H1 (cell line): Measurements from ENCODE around the gene SPDYC. TPM values are rescaled to one million over a fixed set of nuclear protein-coding genes. Genes with fewer than 3 reads are reported as not detected.

Source experiments
- CTCF ChIA-PET: fragments of 300-600 bp; sonication (Branson Sonifier 250); formaldehyde crosslinking; loops from one replicate; lab custom pipeline; 2021; ENCODE audit not compliant: partially characterized antibody; lab: Charles Lee
- POLR2A ChIA-PET: fragments of 300-600 bp; sonication (Branson Sonifier 250); formaldehyde crosslinking; loops from one replicate; lab custom pipeline; 2021; ENCODE audit warnings: inconsistent platforms; ENCODE audit not compliant: partially characterized antibody; lab: Charles Lee
- DNase-seq, 2 experiments: peaks; one replicate each; pipeline versions ENCODE4 v3.0.0 to v3.0.0-alpha.2; 2010 to 2022; ENCODE audit warnings: low spot score in 2 of 2, low read depth in 1 of 2, mixed read lengths in 1 of 2
- FAIRE-seq: peaks from 2 replicates; lab custom pipeline; 2011; peaks lifted over from hg19 to GRCh38; lab: Jason Lieb, UNC
- H2AFZ ChIP-seq: 2 replicates; pipeline ENCODE4 v1.8.1; 2012; ENCODE audit warnings: low read length, inconsistent platforms
- H2AK5ac ChIP-seq: 2 replicates; pipeline ENCODE4 v1.6.1; 2013; ENCODE audit warnings: low read depth, low read length
- H2BK120ac ChIP-seq: replicated peaks from 2 replicates; pipeline ENCODE3; 2013; ENCODE audit warnings: low read depth, low read length, inconsistent platforms
- H2BK12ac ChIP-seq: 2 replicates; pipeline ENCODE4 v1.6.1; 2013; ENCODE audit warnings: low read depth, low read length
- H2BK15ac ChIP-seq: 2 replicates; pipeline ENCODE4 v1.6.1; 2013; ENCODE audit warnings: low read length
- H2BK20ac ChIP-seq: 2 replicates; pipeline ENCODE4 v1.6.1; 2013; ENCODE audit warnings: low read length
- H2BK5ac ChIP-seq: 2 replicates; pipeline ENCODE4 v1.6.1; 2013; ENCODE audit warnings: low read depth, low read length
- H3K14ac ChIP-seq: 2 replicates; pipeline ENCODE4 v1.6.1; 2013; ENCODE audit warnings: inconsistent platforms; ENCODE audit not compliant: insufficient read length
- H3K18ac ChIP-seq: 2 replicates; pipeline ENCODE4 v1.6.1; 2013; ENCODE audit warnings: low read length; ENCODE audit errors: extremely low read depth
- H3K23ac ChIP-seq: 2 replicates; pipeline ENCODE4 v1.6.1; 2013; ENCODE audit warnings: inconsistent platforms; ENCODE audit not compliant: insufficient read length
- H3K23me2 ChIP-seq: 2 replicates; pipeline ENCODE4 v1.6.1; 2013; ENCODE audit warnings: low read depth, low read length
- H3K27ac ChIP-seq: 2 replicates; pipeline ENCODE4 v1.6.1; 2011; ENCODE audit warnings: low read depth, low read length, inconsistent platforms
- H3K27me3 ChIP-seq, 4 experiments: replicated peaks in 1 of 4; 1 replicate in 1 of 4; 2 replicates in 3 of 4; pipeline versions ENCODE4 v1.6.1 to v1.8.1; 2011 to 2013; ENCODE audit warnings: low read length in 3 of 4, mild to moderate bottlenecking in 3 of 4, inconsistent platforms in 2 of 4, mixed read lengths in 2 of 4, moderate library complexity in 1 of 4; ENCODE audit not compliant: control insufficient read depth in 3 of 4, insufficient read depth in 3 of 4; ENCODE audit errors: extremely low read depth in 1 of 4
- H3K36me3 ChIP-seq, 4 experiments: 2 replicates each; pipeline versions ENCODE4 v1.6.1 to v1.8.1; 2011 to 2013; ENCODE audit warnings: mild to moderate bottlenecking in 4 of 4, low read length in 3 of 4, moderate library complexity in 2 of 4, control low read depth in 1 of 4, inconsistent platforms in 1 of 4; ENCODE audit not compliant: insufficient read depth in 4 of 4, control insufficient read depth in 2 of 4
- H3K4ac ChIP-seq: replicated peaks from 2 replicates; pipeline ENCODE3; 2013; ENCODE audit warnings: low read length, low read depth, mixed read lengths, inconsistent platforms; ENCODE audit not compliant: insufficient read length
- H3K4me1 ChIP-seq, 4 experiments: replicated peaks in 1 of 4; 1 replicate in 1 of 4; 2 replicates in 3 of 4; pipeline versions ENCODE4 v1.6.1 to v1.8.1; 2011 to 2013; ENCODE audit warnings: low read length in 3 of 4, inconsistent platforms in 2 of 4, mixed read lengths in 1 of 4; ENCODE audit not compliant: insufficient read depth in 4 of 4, control insufficient read depth in 3 of 4
- H3K4me2 ChIP-seq, 2 experiments: 2 replicates each; pipeline versions ENCODE4 v1.6.1 to v1.8.1; 2011 to 2013; ENCODE audit warnings: low read depth in 2 of 2, low read length in 2 of 2, control low read depth in 1 of 2, inconsistent platforms in 1 of 2, mild to moderate bottlenecking in 1 of 2; ENCODE audit not compliant: insufficient read depth in 1 of 2
- H3K4me3 ChIP-seq, 4 experiments: fragments of 200-600, 300-600 bp in 1 of 4; sonication (generic), shearing (Covaris generic), sonication (Bioruptor Twin) in 1 of 4; 2 replicates each; pipeline versions ENCODE4 v1.5.1 to v1.8.1; 2011 to 2016; ENCODE audit warnings: low read length in 4 of 4, low read depth in 3 of 4, control low read depth in 2 of 4, inconsistent platforms in 2 of 4, mild to moderate bottlenecking in 2 of 4, mixed read lengths in 1 of 4, moderate library complexity in 1 of 4; ENCODE audit not compliant: insufficient read depth in 2 of 4; ENCODE audit errors: extremely low read depth in 1 of 4
- H3K56ac ChIP-seq: replicated peaks from 2 replicates; pipeline ENCODE3; 2013; ENCODE audit warnings: low read depth, mild to moderate bottlenecking, mixed read lengths, low read length, inconsistent platforms; ENCODE audit not compliant: insufficient read length
- H3K79me1 ChIP-seq: 2 replicates; pipeline ENCODE4 v1.6.1; 2013; ENCODE audit warnings: low read depth, low read length, control low read depth
- H3K79me2 ChIP-seq, 2 experiments: 2 replicates each; pipeline versions ENCODE4 v1.6.1 to v1.8.1; 2012 to 2013; ENCODE audit warnings: low read length in 2 of 2, mild to moderate bottlenecking in 2 of 2, inconsistent platforms in 1 of 2; ENCODE audit not compliant: insufficient read depth in 2 of 2, control insufficient read depth in 1 of 2
- H3K9ac ChIP-seq, 4 experiments: replicated peaks in 1 of 4; 1 replicate in 1 of 4; 2 replicates in 3 of 4; pipeline versions ENCODE4 v1.6.1 to v1.8.1; 2011 to 2013; ENCODE audit warnings: low read depth in 3 of 4, low read length in 3 of 4, control low read depth in 2 of 4, mild to moderate bottlenecking in 2 of 4, moderate library complexity in 2 of 4, inconsistent platforms in 1 of 4; ENCODE audit errors: extremely low read depth in 1 of 4
- H3K9me3 ChIP-seq, 2 experiments: 2 replicates each; pipeline versions ENCODE4 v1.6.1 to v1.8.1; 2012 to 2013; ENCODE audit warnings: mild to moderate bottlenecking in 2 of 2, moderate library complexity in 2 of 2, control low read depth in 1 of 2, inconsistent platforms in 1 of 2, low read depth in 1 of 2, low read length in 1 of 2, mixed read lengths in 1 of 2; ENCODE audit not compliant: insufficient read depth in 2 of 2
- H4K20me1 ChIP-seq, 2 experiments: replicated peaks in 1 of 2; 2 replicates each; pipeline versions ENCODE3 to v1.8.1; 2011 to 2013; ENCODE audit warnings: inconsistent platforms in 2 of 2, low read length in 2 of 2, mild to moderate bottlenecking in 1 of 2; ENCODE audit not compliant: insufficient read depth in 2 of 2, control insufficient read depth in 1 of 2
- H4K5ac ChIP-seq: 2 replicates; pipeline ENCODE4 v1.6.1; 2013; ENCODE audit warnings: low read length, low read depth, mixed read lengths, inconsistent platforms; ENCODE audit not compliant: insufficient read length
- H4K8ac ChIP-seq: 2 replicates; pipeline ENCODE4 v1.8.0; 2013; ENCODE audit warnings: mild to moderate bottlenecking, moderate library complexity, low read length, inconsistent platforms; ENCODE audit not compliant: insufficient read depth; ENCODE audit errors: extremely low read depth
- H4K91ac ChIP-seq: replicated peaks from 2 replicates; pipeline ENCODE3; 2013; ENCODE audit warnings: low read length, mixed read lengths, inconsistent platforms; ENCODE audit not compliant: insufficient read length
- ASH2L ChIP-seq: fragments of 200-600, 300-600 bp; sonication (generic); IDR thresholded peaks from one replicate; pipeline ENCODE4 v1.7.1; 2017; ENCODE audit warnings: low read length
- CBX5 ChIP-seq: fragments of 300-800, 300-1000 bp; sonication (generic); IDR thresholded peaks from 2 replicates; pipeline ENCODE4 v1.7.1; 2016; ENCODE audit warnings: antibody characterized with exemption, low read length, low read depth
- CREB1 ChIP-seq: IDR thresholded peaks from 2 replicates; pipeline ENCODE4 v1.6.1; 2012; ENCODE audit warnings: inconsistent platforms
- E2F6 ChIP-seq: IDR thresholded peaks from 2 replicates; pipeline ENCODE4 v1.6.1; 2012; ENCODE audit warnings: inconsistent platforms
- JUN ChIP-seq: IDR thresholded peaks from 2 replicates; pipeline ENCODE4 v1.6.1; 2011; ENCODE audit warnings: low read depth, mild to moderate bottlenecking, improper control_type of control experiment, low read length
- MAFK ChIP-seq: IDR thresholded peaks from 2 replicates; pipeline ENCODE4 v1.6.1; 2012; ENCODE audit warnings: low read depth, mild to moderate bottlenecking, improper control_type of control experiment, low read length
- RFX5 ChIP-seq: IDR thresholded peaks from 2 replicates; pipeline ENCODE4 v1.6.1; 2011; ENCODE audit warnings: low read depth, low read length, improper control_type of control experiment, borderline replicate concordance
- TEAD4 ChIP-seq: IDR thresholded peaks from 2 replicates; pipeline ENCODE4 v1.6.1; 2012; ENCODE audit warnings: low read depth, low read length, inconsistent platforms, mixed read lengths
- WGBS, 2 experiments: shearing (Covaris generic) in 1 of 2; methylation state at CpG; one replicate each; pipeline versions ENCODE4 v1.1.6 to v1.1.7; 2013 to 2015; ENCODE audit warnings: low lambda C conversion rate in 2 of 2, mixed read lengths in 2 of 2, inconsistent platforms in 1 of 2, low coverage in 1 of 2, missing lambda C conversion rate in 1 of 2; ENCODE audit not compliant: insufficient replicate concordance in 2 of 2, insufficient coverage in 1 of 2, insufficient read length in 1 of 2; ENCODE audit errors: extremely low coverage in 1 of 2, missing lambda C conversion rate in 1 of 2; 5-methylcytosine and 5-hydroxymethylcytosine counted together
- polyA plus RNA-seq, 7 experiments: library from polyadenylated mRNA; depleted of rRNA in 3 of 7; stranded (reverse) in 5 of 7; unstranded in 2 of 7; fragments of >200 nt in 5 of 7; fragments of 200-250 nt in 2 of 7; gene quantifications; 1 replicate in 5 of 7; 2 replicates in 1 of 7; 4 replicates in 1 of 7; pipeline versions ENCODE4 v1.2.1 to v1.2.3, GENCODE V29; 2011 to 2013; ENCODE audit warnings: missing spikeins in 2 of 7, mixed read lengths in 2 of 7
- total RNA-seq: library from RNA; stranded (reverse); fragmentation: NEBNext Ultra II Directional; extraction: Animal tissue kit (Norgen Biotek cat#: 25700); gene quantifications from 2 replicates; pipeline ENCODE4 v1.2.1, GENCODE V29; 2021

SPDYC gene
- total and polyA plus RNA-seq, 2 of the 8 experiments (the other 6 are each of a cell fraction or from before 2014, with no cell fraction given), result 0.15 TPM; not detected in 1

- no peak overlapping the region for H3K4me3 ChIP-seq
- H3K23ac ChIP-seq, result no peak overlapping the region
- H2BK120ac ChIP-seq, result no peak overlapping the region
- no peak overlapping the region for H3K14ac ChIP-seq
- H3K23me2 ChIP-seq, result no peaks in the 10 kb centered on the region; the same call in 1 of the 2 replicates
- H4K8ac ChIP-seq, result no peak overlapping the region
- H3K4me1 ChIP-seq, result peaks cover 0 to 6% (median 1%) of the 10 kb centered on the region in 4 experiments; a peak in 2 of 7 replicates
- DNase-seq (no peak), FAIRE-seq (no peak)
- no peaks in the 10 kb centered on the region for H3K27me3 ChIP-seq
- H3K56ac ChIP-seq, result no peak overlapping the region
- no peak overlapping the region for H3K27ac ChIP-seq
- no peaks in the 10 kb centered on the region for H4K20me1 ChIP-seq
- H2AFZ ChIP-seq, result peak overlapping the region; percentile 72; the same call in 1 of the 2 replicates
- no peak overlapping the region; a peak in 1 of 7 replicates for H3K9ac ChIP-seq
- H2AK5ac ChIP-seq, result no peak overlapping the region
- peak overlapping the region; percentile 18; the same call in 1 of the 2 replicates for H2BK12ac ChIP-seq
- no peak overlapping the region for H2BK20ac ChIP-seq
- H3K9me3 ChIP-seq, result no peaks in the 10 kb centered on the region
- ChIA-PET CTCF (interaction anchor here (1.1 to 1.5 kb wide), 4 partner anchors 11 to 147 kb away, joined by 3 read pairs; no protein-coding TSS in a partner anchor), POLR2A (interaction anchor here (0.6 to 2.1 kb wide), 7 partner anchors 12 to 431 kb away, joined by 3 to 24 read pairs (median 4); partner anchors contain the start of genes CAPN1, FAU, MRPL49 and SYVN1)
- H4K5ac ChIP-seq, result no peak overlapping the region
- WGBS, 2 experiments, result 86% methylated on average over 11 of the region's 11 CpGs; no CpG with 5 or more reads in 1 of the 2 experiments
- H3K18ac ChIP-seq, result no peak overlapping the region
- no peak overlapping the region for H3K4ac ChIP-seq
- no peak overlapping the region for H2BK5ac ChIP-seq
- H2BK15ac ChIP-seq, result peak overlapping the region; percentile 81; the same call in 1 of the 2 replicates
- H3K36me3 ChIP-seq, result no peaks in the 10 kb centered on the region
- no peak overlapping the region for H3K4me2 ChIP-seq
- no peaks in the 10 kb centered on the region for H3K79me2 ChIP-seq
- H4K91ac ChIP-seq, result no peak overlapping the region
- H3K79me1 ChIP-seq, result no peaks in the 10 kb centered on the region
- no peak for TF ChIP-seq E2F6
- no peak for TF ChIP-seq TEAD4
- no peak for TF ChIP-seq JUN
- TF ChIP-seq CBX5, result no peak
- TF ChIP-seq RFX5, result no peak
- no peak for TF ChIP-seq ASH2L
- no peak for TF ChIP-seq MAFK
- no peak for TF ChIP-seq CREB1
These were observed 830 bp upstream of the SPDYC start for GRCh38 chr11:65169164-65169641.
